Non-pigmented ciliary epithelial cell (primary cell): ENCODE data around the gene SLIT3.
"Not testable (repeated sequence)": the region's sequence is repeated elsewhere in the genome, so short reads cannot be mapped to it uniquely, and the experiment has no call there.

Source experiments
- DNase-seq: peaks from one replicate; pipeline ENCODE4 v3.0.0-alpha.2; 2010; ENCODE audit warnings: low read depth

The SLIT3 gene

GRCh38 chr5:168638846-168639245 is 662.1 kb downstream of the SLIT3 start:
- not testable (repeated sequence) for DNase-seq

GRCh38 chr5:168637793-168638192 is 663.1 kb downstream of the SLIT3 start:
- DNase-seq = no peak

- DNase-seq = no peak
Measured at GRCh38 chr5:168637281-168637680, 663.7 kb downstream of the SLIT3 start.

GRCh38 chr5:168630958-168631357 is 670.0 kb downstream of the SLIT3 start:
- DNase-seq = not testable (repeated sequence)

- no peak for DNase-seq
Measured at GRCh38 chr5:168624850-168625364, 676.0 kb downstream of the SLIT3 start.

GRCh38 chr5:168620807-168621206 is 680.1 kb downstream of the SLIT3 start:
- no peak for DNase-seq

GRCh38 chr5:168614661-168615060 is 686.3 kb downstream of the SLIT3 start:
- no peak for DNase-seq

- no peak for DNase-seq
Measured at GRCh38 chr5:168613996-168614395, 686.9 kb downstream of the SLIT3 start.

GRCh38 chr5:168613396-168613795 is 687.5 kb downstream of the SLIT3 start:
- no peak for DNase-seq

- DNase-seq = no peak
Measured at GRCh38 chr5:168612996-168613395, 687.9 kb downstream of the SLIT3 start.

GRCh38 chr5:168612123-168612522 is 688.8 kb downstream of the SLIT3 start:
- DNase-seq = no peak
